Astrocyte (in vitro differentiated cells and primary cell): ENCODE data around the gene ABCF1. TPM values are rescaled to one million over a fixed set of nuclear protein-coding genes. Genes with fewer than 3 reads are reported as not detected.

ENCODE experiments used
- DNase-seq: peaks from one replicate; pipeline ENCODE4 v3.0.0-alpha.2; 2010; ENCODE audit warnings: low read depth
- FAIRE-seq: peaks from 2 replicates; lab custom pipeline; 2011; peaks lifted over from hg19 to GRCh38; lab: Jason Lieb, UNC
- H2AFZ ChIP-seq: 2 replicates; pipeline ENCODE4 v1.6.0; 2012; ENCODE audit warnings: low read depth, low read length, inconsistent platforms
- H3K27ac ChIP-seq: 2 replicates; pipeline ENCODE4 v1.5.1; 2011; ENCODE audit warnings: low read depth, low read length, inconsistent platforms
- H3K27me3 ChIP-seq: 2 replicates; pipeline ENCODE4 v1.6.0; 2011; ENCODE audit warnings: low read length, inconsistent platforms; ENCODE audit not compliant: insufficient read depth
- H3K36me3 ChIP-seq: 2 replicates; pipeline ENCODE4 v1.5.1; 2011; ENCODE audit warnings: low read length, inconsistent platforms; ENCODE audit not compliant: insufficient read depth
- H3K4me1 ChIP-seq: 2 replicates; pipeline ENCODE4 v1.5.1; 2011; ENCODE audit warnings: low read length, inconsistent platforms; ENCODE audit not compliant: insufficient read depth
- H3K4me2 ChIP-seq: 2 replicates; pipeline ENCODE4 v1.6.0; 2012; ENCODE audit warnings: low read length, inconsistent platforms
- H3K4me3 ChIP-seq: 2 replicates; pipeline ENCODE4 v1.5.1; 2011; ENCODE audit warnings: low read depth, mild to moderate bottlenecking, low read length, inconsistent platforms; ENCODE audit not compliant: insufficient read depth
- H3K79me2 ChIP-seq: 2 replicates; pipeline ENCODE4 v1.6.0; 2012; ENCODE audit warnings: mild to moderate bottlenecking, low read length, inconsistent platforms; ENCODE audit not compliant: insufficient read depth
- H3K9ac ChIP-seq: 2 replicates; pipeline ENCODE4 v1.6.0; 2012; ENCODE audit warnings: mild to moderate bottlenecking, low read length, inconsistent platforms
- H3K9me3 ChIP-seq: 2 replicates; pipeline ENCODE4 v1.5.1; 2012; ENCODE audit warnings: low read depth, mild to moderate bottlenecking, low read length, inconsistent platforms; ENCODE audit not compliant: insufficient read depth
- H4K20me1 ChIP-seq: 2 replicates; pipeline ENCODE4 v1.6.0; 2012; ENCODE audit warnings: low read length, inconsistent platforms; ENCODE audit not compliant: insufficient read depth
- H3K27ac Mint-ChIP-seq: one replicate; pipeline ENCODE4 v1.8.0; 2021; ENCODE audit warnings: mild to moderate bottlenecking, mixed read lengths; ENCODE audit not compliant: unreplicated experiment
- H3K27me3 Mint-ChIP-seq: one replicate; pipeline ENCODE4 v1.8.0; 2021; ENCODE audit warnings: low read depth, mixed read lengths; ENCODE audit not compliant: unreplicated experiment
- H3K36me3 Mint-ChIP-seq: one replicate; pipeline ENCODE4 v1.8.0; 2021; ENCODE audit warnings: low read depth, mixed read lengths; ENCODE audit not compliant: unreplicated experiment
- H3K4me1 Mint-ChIP-seq: one replicate; pipeline ENCODE4 v1.8.0; 2021; ENCODE audit warnings: low read depth, mixed read lengths; ENCODE audit not compliant: unreplicated experiment
- H3K4me3 Mint-ChIP-seq: one replicate; pipeline ENCODE4 v1.8.0; 2021; ENCODE audit warnings: mild to moderate bottlenecking, moderate library complexity, mixed read lengths; ENCODE audit not compliant: unreplicated experiment
- H3K9me3 Mint-ChIP-seq: one replicate; pipeline ENCODE4 v1.8.0; 2021; ENCODE audit warnings: mild to moderate bottlenecking, mixed read lengths; ENCODE audit not compliant: unreplicated experiment
- CTCF ChIP-seq: IDR thresholded peaks from 2 replicates; pipeline ENCODE4 v1.5.1; 2011; ENCODE audit warnings: low read depth, mild to moderate bottlenecking, inconsistent platforms, low read length, moderate library complexity; ENCODE audit not compliant: insufficient read depth
- EZH2 ChIP-seq: IDR thresholded peaks from 2 replicates; pipeline ENCODE4 v1.6.1; 2012; ENCODE audit warnings: mild to moderate bottlenecking, low read length, inconsistent platforms; ENCODE audit not compliant: insufficient read depth
- total RNA-seq: library from RNA; stranded (reverse); gene quantifications from 2 replicates; pipeline ENCODE4 v1.2.1, GENCODE V29; 2021

Gene ABCF1
- total RNA-seq, 1 donor from 2014 or later: 60.3 TPM

DNA sequence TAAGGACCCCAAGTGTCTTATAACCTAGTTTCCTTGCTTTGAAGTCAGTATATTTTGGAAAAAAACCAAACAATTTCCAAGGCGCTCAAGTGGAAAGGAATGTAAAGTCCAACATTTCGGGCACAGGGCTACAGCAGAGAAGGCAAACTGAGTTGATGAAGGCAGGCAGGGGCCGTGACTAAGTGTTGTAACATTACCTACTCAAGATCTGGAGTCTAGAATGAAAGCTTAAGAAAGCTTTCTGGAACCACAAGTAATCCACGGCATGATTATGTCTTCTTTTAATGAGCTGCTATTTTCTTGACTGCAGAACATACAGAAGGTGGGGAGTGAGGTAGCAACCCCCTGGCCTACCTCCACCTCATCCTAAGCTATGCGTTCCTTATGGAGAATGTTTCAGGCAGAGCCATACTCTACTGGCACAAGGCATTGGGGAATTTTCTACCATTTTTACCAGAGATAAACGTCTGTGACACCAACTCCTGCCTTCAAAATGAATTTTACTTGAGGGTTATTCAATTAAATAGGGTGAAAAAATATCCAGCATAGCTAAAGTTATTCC, 41.5 kb downstream of the ABCF1 start:
- no peak overlapping the region for H3K4me3 ChIP-seq
- peaks cover 36% of the 10 kb centered on the region for H3K4me1 Mint-ChIP-seq
- H3K36me3 Mint-ChIP-seq: peaks cover 23% of the 10 kb centered on the region
- H3K79me2 ChIP-seq: peaks cover 57% of the 10 kb centered on the region
- peak overlapping the region; percentile 99 for H3K4me2 ChIP-seq
- peak overlapping the region; percentile 49 for H3K27ac Mint-ChIP-seq
- peaks cover 3% of the 10 kb centered on the region for H3K9me3 Mint-ChIP-seq
- DNase-seq (peak; percentile 83), FAIRE-seq (no peak)
- H3K27ac ChIP-seq: peak overlapping the region; percentile 100
- no peaks in the 10 kb centered on the region for H3K27me3 ChIP-seq
- peak overlapping the region; percentile 65 for H3K4me3 Mint-ChIP-seq
- H4K20me1 ChIP-seq: peaks cover 77% of the 10 kb centered on the region
- H3K4me1 ChIP-seq: peaks cover 34% of the 10 kb centered on the region
- peak overlapping the region; percentile 100 for H3K9ac ChIP-seq
- no peaks in the 10 kb centered on the region for H3K9me3 ChIP-seq
- H3K36me3 ChIP-seq: peaks cover 25% of the 10 kb centered on the region
- no peaks in the 10 kb centered on the region for H3K27me3 Mint-ChIP-seq
- no peak overlapping the region for H2AFZ ChIP-seq
- TF ChIP-seq EZH2 (no peak), CTCF (no peak)

- peak overlapping the region; percentile 100 for H3K9ac ChIP-seq
- peaks cover 38% of the 10 kb centered on the region for H3K4me1 ChIP-seq
- TF ChIP-seq CTCF (no peak), EZH2 (no peak)
- peaks cover 75% of the 10 kb centered on the region for H4K20me1 ChIP-seq
- peaks cover 24% of the 10 kb centered on the region for H3K36me3 Mint-ChIP-seq
- peak overlapping the region; percentile 49 for H3K27ac Mint-ChIP-seq
- peak overlapping the region; percentile 100 for H3K4me3 ChIP-seq
- DNase-seq (peak; percentile 41), FAIRE-seq (no peak)
- no peak overlapping the region for H2AFZ ChIP-seq
- H3K4me1 Mint-ChIP-seq: peaks cover 37% of the 10 kb centered on the region
- H3K27ac ChIP-seq: peak overlapping the region; percentile 100
- peaks cover 25% of the 10 kb centered on the region for H3K36me3 ChIP-seq
- no peaks in the 10 kb centered on the region for H3K27me3 ChIP-seq
- peak overlapping the region; percentile 99 for H3K4me2 ChIP-seq
- H3K79me2 ChIP-seq: peaks cover 64% of the 10 kb centered on the region
- no peaks in the 10 kb centered on the region for H3K27me3 Mint-ChIP-seq
- H3K9me3 Mint-ChIP-seq: peaks cover 3% of the 10 kb centered on the region
- no peaks in the 10 kb centered on the region for H3K9me3 ChIP-seq
- peak overlapping the region; percentile 76 for H3K4me3 Mint-ChIP-seq
Measured at GRCh38 chr6:30613251-30614043, 42.2 kb downstream of the ABCF1 start.
